Femur (tissue), 1 donor: ENCODE results near the gene NDUFA12.

ENCODE experiments used
- DNase-seq: peaks from one replicate; pipeline ENCODE4 v3.0.0-alpha.2; 2017

The NDUFA12 gene

GRCh38 chr12:94930772-94931171 is 72.7 kb downstream of the NDUFA12 start:
- DNase-seq, result no peak

- DNase-seq, result no peak
Measured at GRCh38 chr12:94930216-94930654, 73.3 kb downstream of the NDUFA12 start.

- DNase-seq, result no peak
Measured at GRCh38 chr12:94929780-94930179, 73.7 kb downstream of the NDUFA12 start.

GRCh38 chr12:94925729-94926128 is 77.8 kb downstream of the NDUFA12 start:
- no peak for DNase-seq

GRCh38 chr12:94925206-94925605 is 78.3 kb downstream of the NDUFA12 start:
- DNase-seq, result no peak

- no peak for DNase-seq
Measured at GRCh38 chr12:94922561-94922960, 80.9 kb downstream of the NDUFA12 start.
